SK-N-SH treated with all-trans-retinoic acid at 6 μM for 48 hours (cell line): ENCODE results near the gene FBXW12.

Experiments
- ATAC-seq: fragments of 200-7000 bp; cut with Tn5 transposase; 3 replicates; pipeline ENCODE4 v1.9.1; 2020; ENCODE audit warnings: mild to moderate bottlenecking, moderate library complexity
- BACH2 ChIP-seq: fragments of 250-450 bp; sonication (Bioruptor Pico); IDR thresholded peaks from 2 replicates; pipeline ENCODE4 v1.9.0; 2021; ENCODE audit warnings: mild to moderate bottlenecking, borderline replicate concordance
- CREB5 ChIP-seq: fragments of 250-450 bp; sonication (Bioruptor Pico); IDR thresholded peaks from 2 replicates; pipeline ENCODE4 v1.5.1; 2020; ENCODE audit warnings: low read depth, mild to moderate bottlenecking, moderate library complexity
- CSDC2 ChIP-seq: fragments of 250-450 bp; sonication (Bioruptor Pico); IDR thresholded peaks from 2 replicates; pipeline ENCODE4 v1.5.0; 2020; ENCODE audit warnings: mild to moderate bottlenecking, moderate library complexity
- ESRRG ChIP-seq: fragments of 250-450 bp; sonication (Bioruptor Pico); IDR thresholded peaks from 2 replicates; pipeline ENCODE4 v1.6.1; 2021; ENCODE audit warnings: mild to moderate bottlenecking
- GLIS3 ChIP-seq: fragments of 250-450 bp; sonication (Bioruptor Pico); IDR thresholded peaks from 2 replicates; pipeline ENCODE4 v1.5.0; 2020; ENCODE audit warnings: mild to moderate bottlenecking, moderate library complexity
- ISL1 ChIP-seq: fragments of 250-450 bp; sonication (Bioruptor Pico); IDR thresholded peaks from 2 replicates; pipeline ENCODE4 v2.1.2; 2022; ENCODE audit warnings: mild to moderate bottlenecking, moderate library complexity
- OSR1 ChIP-seq: fragments of 250-450 bp; sonication (Bioruptor Pico); IDR thresholded peaks from 2 replicates; pipeline ENCODE4 v1.8.0; 2022; ENCODE audit warnings: moderate library complexity, mild to moderate bottlenecking, inconsistent platforms
- PPARA ChIP-seq: fragments of 250-450 bp; sonication (Bioruptor Pico); IDR thresholded peaks from 2 replicates; pipeline ENCODE4 v1.5.0; 2020; ENCODE audit warnings: mild to moderate bottlenecking, borderline replicate concordance
- SNAI2 ChIP-seq: fragments of 250-450 bp; sonication (Bioruptor Pico); IDR thresholded peaks from 2 replicates; pipeline ENCODE4 v1.5.0; 2020; ENCODE audit warnings: mild to moderate bottlenecking, moderate library complexity
- TCF4 ChIP-seq: fragments of 250-450 bp; sonication (Bioruptor Pico); IDR thresholded peaks from 2 replicates; pipeline ENCODE4 v1.8.0; 2021; ENCODE audit warnings: mild to moderate bottlenecking, moderate library complexity, borderline replicate concordance
- TOX ChIP-seq: fragments of 250-450 bp; sonication (Bioruptor Pico); IDR thresholded peaks from 2 replicates; pipeline ENCODE4 v1.8.0; 2021; ENCODE audit warnings: mild to moderate bottlenecking, moderate library complexity, borderline replicate concordance
- ZC3H10 ChIP-seq: fragments of 250-450 bp; sonication (Bioruptor Pico); IDR thresholded peaks from 2 replicates; pipeline ENCODE4 v1.5.1; 2021; ENCODE audit warnings: mild to moderate bottlenecking, moderate library complexity
- ZFP3 ChIP-seq: fragments of 250-450 bp; sonication (Bioruptor Pico); IDR thresholded peaks from 2 replicates; pipeline ENCODE4 v1.5.0; 2020; ENCODE audit warnings: mild to moderate bottlenecking, moderate library complexity
- ZFP30 ChIP-seq: fragments of 450-650 bp; formaldehyde crosslinking; IDR thresholded peaks from 2 replicates; pipeline ENCODE4 v1.5.0; 2022; ENCODE audit warnings: mild to moderate bottlenecking, moderate library complexity
- ZNF565 ChIP-seq: fragments of 450-650 bp; formaldehyde crosslinking; conservative IDR thresholded peaks from 2 replicates; pipeline ENCODE4 v1.5.0; 2020; ENCODE audit warnings: low read depth, mild to moderate bottlenecking, moderate library complexity
- ZNF70 ChIP-seq: fragments of 450-650 bp; formaldehyde crosslinking; IDR thresholded peaks from 2 replicates; pipeline ENCODE4 v1.5.0; 2020; ENCODE audit warnings: mild to moderate bottlenecking, moderate library complexity
- ZNF8 ChIP-seq: fragments of 450-650 bp; formaldehyde crosslinking; IDR thresholded peaks from 2 replicates; pipeline ENCODE4 v1.5.0; 2020; ENCODE audit warnings: mild to moderate bottlenecking, moderate library complexity
- TF ChIP-seq, protein P1 (sequence below): fragments of 250-450 bp; sonication (Bioruptor Pico); IDR thresholded peaks from 2 replicates; pipeline ENCODE4 v1.5.1; 2021; ENCODE audit warnings: mild to moderate bottlenecking, moderate library complexity
- TF ChIP-seq, protein P2 (sequence below): fragments of 250-450 bp; sonication (Bioruptor Pico); IDR thresholded peaks from 2 replicates; pipeline ENCODE4 v1.5.0; 2020; ENCODE audit warnings: mild to moderate bottlenecking, moderate library complexity
- TF ChIP-seq, protein P3 (sequence below): fragments of 250-450 bp; sonication (Bioruptor Pico); IDR thresholded peaks from 2 replicates; pipeline ENCODE4 v1.8.0; 2020; ENCODE audit warnings: mild to moderate bottlenecking, moderate library complexity, borderline replicate concordance
- TF ChIP-seq, protein P4 (sequence below): fragments of 250-450 bp; sonication (Bioruptor Pico); IDR thresholded peaks from 2 replicates; pipeline ENCODE4 v1.8.0; 2021; ENCODE audit warnings: low read depth, mild to moderate bottlenecking, moderate library complexity, borderline replicate concordance

The FBXW12 gene

GRCh38 chr3:48435223-48435595 lies 63.2 kb downstream of the FBXW12 start (continued):
- TF ChIP-seq ESRRG: no peak

GRCh38 chr3:48435774-48436476 lies 63.9 kb downstream of the FBXW12 start:
- TF ChIP-seq, protein P1, sequence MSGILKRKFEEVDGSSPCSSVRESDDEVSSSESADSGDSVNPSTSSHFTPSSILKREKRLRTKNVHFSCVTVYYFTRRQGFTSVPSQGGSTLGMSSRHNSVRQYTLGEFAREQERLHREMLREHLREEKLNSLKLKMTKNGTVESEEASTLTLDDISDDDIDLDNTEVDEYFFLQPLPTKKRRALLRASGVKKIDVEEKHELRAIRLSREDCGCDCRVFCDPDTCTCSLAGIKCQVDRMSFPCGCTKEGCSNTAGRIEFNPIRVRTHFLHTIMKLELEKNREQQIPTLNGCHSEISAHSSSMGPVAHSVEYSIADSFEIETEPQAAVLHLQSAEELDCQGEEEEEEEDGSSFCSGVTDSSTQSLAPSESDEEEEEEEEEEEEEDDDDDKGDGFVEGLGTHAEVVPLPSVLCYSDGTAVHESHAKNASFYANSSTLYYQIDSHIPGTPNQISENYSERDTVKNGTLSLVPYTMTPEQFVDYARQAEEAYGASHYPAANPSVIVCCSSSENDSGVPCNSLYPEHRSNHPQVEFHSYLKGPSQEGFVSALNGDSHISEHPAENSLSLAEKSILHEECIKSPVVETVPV: no peak
- TF ChIP-seq ZFP30 (CRISPR knock-in tag) (no peak), ISL1 (CRISPR knock-in tag) (no peak), BACH2 (CRISPR knock-in tag) (no peak), ZNF565 (CRISPR knock-in tag) (no peak), GLIS3 (no peak), TOX (CRISPR knock-in tag) (no peak), OSR1 (no peak), CREB5 (CRISPR knock-in tag) (no peak), ZFP3 (CRISPR knock-in tag) (no peak), ZNF70 (CRISPR knock-in tag) (no peak), ZNF8 (no peak), CSDC2 (CRISPR knock-in tag) (no peak), PPARA (CRISPR knock-in tag) (no peak), SNAI2 (CRISPR knock-in tag) (no peak), ZC3H10 (CRISPR knock-in tag) (no peak), TCF4 (CRISPR knock-in tag) (no peak)
- TF ChIP-seq, protein P2, sequence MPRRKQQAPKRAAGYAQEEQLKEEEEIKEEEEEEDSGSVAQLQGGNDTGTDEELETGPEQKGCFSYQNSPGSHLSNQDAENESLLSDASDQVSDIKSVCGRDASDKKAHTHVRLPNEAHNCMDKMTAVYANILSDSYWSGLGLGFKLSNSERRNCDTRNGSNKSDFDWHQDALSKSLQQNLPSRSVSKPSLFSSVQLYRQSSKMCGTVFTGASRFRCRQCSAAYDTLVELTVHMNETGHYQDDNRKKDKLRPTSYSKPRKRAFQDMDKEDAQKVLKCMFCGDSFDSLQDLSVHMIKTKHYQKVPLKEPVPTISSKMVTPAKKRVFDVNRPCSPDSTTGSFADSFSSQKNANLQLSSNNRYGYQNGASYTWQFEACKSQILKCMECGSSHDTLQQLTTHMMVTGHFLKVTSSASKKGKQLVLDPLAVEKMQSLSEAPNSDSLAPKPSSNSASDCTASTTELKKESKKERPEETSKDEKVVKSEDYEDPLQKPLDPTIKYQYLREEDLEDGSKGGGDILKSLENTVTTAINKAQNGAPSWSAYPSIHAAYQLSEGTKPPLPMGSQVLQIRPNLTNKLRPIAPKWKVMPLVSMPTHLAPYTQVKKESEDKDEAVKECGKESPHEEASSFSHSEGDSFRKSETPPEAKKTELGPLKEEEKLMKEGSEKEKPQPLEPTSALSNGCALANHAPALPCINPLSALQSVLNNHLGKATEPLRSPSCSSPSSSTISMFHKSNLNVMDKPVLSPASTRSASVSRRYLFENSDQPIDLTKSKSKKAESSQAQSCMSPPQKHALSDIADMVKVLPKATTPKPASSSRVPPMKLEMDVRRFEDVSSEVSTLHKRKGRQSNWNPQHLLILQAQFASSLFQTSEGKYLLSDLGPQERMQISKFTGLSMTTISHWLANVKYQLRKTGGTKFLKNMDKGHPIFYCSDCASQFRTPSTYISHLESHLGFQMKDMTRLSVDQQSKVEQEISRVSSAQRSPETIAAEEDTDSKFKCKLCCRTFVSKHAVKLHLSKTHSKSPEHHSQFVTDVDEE (CRISPR knock-in tag): no peak
- TF ChIP-seq, protein P3, sequence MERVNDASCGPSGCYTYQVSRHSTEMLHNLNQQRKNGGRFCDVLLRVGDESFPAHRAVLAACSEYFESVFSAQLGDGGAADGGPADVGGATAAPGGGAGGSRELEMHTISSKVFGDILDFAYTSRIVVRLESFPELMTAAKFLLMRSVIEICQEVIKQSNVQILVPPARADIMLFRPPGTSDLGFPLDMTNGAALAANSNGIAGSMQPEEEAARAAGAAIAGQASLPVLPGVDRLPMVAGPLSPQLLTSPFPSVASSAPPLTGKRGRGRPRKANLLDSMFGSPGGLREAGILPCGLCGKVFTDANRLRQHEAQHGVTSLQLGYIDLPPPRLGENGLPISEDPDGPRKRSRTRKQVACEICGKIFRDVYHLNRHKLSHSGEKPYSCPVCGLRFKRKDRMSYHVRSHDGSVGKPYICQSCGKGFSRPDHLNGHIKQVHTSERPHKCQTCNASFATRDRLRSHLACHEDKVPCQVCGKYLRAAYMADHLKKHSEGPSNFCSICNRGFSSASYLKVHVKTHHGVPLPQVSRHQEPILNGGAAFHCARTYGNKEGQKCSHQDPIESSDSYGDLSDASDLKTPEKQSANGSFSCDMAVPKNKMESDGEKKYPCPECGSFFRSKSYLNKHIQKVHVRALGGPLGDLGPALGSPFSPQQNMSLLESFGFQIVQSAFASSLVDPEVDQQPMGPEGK (CRISPR knock-in tag): no peak
- TF ChIP-seq, protein P4, sequence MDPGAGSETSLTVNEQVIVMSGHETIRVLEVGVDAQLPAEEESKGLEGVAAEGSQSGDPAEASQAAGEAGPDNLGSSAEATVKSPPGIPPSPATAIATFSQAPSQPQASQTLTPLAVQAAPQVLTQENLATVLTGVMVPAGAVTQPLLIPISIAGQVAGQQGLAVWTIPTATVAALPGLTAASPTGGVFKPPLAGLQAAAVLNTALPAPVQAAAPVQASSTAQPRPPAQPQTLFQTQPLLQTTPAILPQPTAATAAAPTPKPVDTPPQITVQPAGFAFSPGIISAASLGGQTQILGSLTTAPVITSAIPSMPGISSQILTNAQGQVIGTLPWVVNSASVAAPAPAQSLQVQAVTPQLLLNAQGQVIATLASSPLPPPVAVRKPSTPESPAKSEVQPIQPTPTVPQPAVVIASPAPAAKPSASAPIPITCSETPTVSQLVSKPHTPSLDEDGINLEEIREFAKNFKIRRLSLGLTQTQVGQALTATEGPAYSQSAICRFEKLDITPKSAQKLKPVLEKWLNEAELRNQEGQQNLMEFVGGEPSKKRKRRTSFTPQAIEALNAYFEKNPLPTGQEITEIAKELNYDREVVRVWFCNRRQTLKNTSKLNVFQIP (CRISPR knock-in tag): no peak
- TF ChIP-seq, all 23 proteins: peak for 0
- ATAC-seq: peak; percentile 66

DNA sequence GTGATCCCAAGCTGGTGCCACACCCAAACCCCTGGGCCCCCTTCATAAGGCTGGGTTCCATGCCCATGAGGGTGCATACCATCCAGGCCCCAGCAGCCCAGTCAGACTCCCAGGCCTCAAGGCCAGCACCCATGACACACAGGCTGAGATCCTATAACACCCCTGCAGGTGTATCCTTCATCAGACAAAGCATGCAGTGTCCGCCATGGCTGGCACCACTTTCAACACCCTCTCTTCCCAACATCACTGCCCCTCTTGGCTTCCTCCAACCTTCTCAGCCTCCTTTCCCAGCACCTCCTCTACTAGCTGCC lies 64.4 kb downstream of the FBXW12 start:
- no peak for TF ChIP-seq GLIS3
- no peak for TF ChIP-seq ZC3H10 (CRISPR knock-in tag)
- TF ChIP-seq ZNF70 (CRISPR knock-in tag): no peak
- no peak for TF ChIP-seq BACH2 (CRISPR knock-in tag)
- TF ChIP-seq CSDC2 (CRISPR knock-in tag): no peak
- no peak for TF ChIP-seq PPARA (CRISPR knock-in tag)
- no peak for TF ChIP-seq TCF4 (CRISPR knock-in tag)
- TF ChIP-seq SNAI2 (CRISPR knock-in tag): no peak
- no peak for TF ChIP-seq ZNF8
- TF ChIP-seq, protein P3 (CRISPR knock-in tag): no peak
- TF ChIP-seq ZFP3 (CRISPR knock-in tag): no peak
- TF ChIP-seq, protein P4 (CRISPR knock-in tag): no peak
- TF ChIP-seq ESRRG: no peak
- TF ChIP-seq, protein P2 (CRISPR knock-in tag): no peak
- no peak for ATAC-seq
